Kidney capillary endothelial cell (primary cell): ENCODE data around the gene LURAP1L.

Experiments
- DNase-seq: peaks from one replicate; pipeline ENCODE4 v3.0.0-alpha.2; 2018; ENCODE audit warnings: low spot score

LURAP1L gene

DNA sequence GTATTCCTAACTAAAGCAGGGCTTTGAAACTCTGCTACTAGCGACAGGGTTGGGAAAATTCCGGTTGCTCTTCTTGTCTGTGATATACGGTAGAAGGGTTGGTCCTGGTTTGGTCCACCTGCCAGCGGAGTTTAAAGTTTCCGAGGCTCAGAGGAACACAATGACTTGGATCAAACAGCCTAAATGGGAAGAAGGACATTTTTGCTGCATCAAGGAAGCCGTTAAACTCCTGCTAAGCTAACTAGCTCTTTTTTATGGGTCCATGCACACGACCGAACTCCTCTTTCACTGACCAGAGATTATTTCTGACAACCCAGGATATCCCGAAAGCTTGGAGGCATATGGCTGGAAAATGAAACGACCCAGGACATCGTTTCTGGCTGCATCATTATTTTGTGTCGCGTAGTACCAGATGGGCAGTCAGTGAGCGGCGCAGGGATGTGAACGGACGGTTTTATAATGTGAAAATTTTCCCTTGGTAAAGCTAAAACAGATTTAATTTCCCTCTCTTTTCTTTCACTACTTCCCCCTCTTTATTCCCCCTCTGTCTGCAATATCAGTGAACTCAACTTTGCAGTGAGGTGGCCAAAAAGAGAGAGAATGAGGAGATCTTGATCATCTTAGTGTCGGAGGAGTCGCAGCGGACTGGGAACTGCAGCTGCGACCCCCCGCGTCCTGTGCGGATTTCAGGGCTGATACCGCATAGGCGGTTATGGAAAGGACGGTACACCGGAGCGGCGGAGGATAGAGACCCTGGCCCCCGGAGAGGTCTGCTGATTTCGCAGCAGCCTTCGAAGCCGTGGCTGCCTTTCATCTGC lies at the start of gene LURAP1L:
Gene LURAP1L, plus strand, starts transcription at position 160 of the 818 bp plus-strand sequence. CDS start 696 bp downstream, outside the sequence.
- peak; percentile 60 for DNase-seq

DNA sequence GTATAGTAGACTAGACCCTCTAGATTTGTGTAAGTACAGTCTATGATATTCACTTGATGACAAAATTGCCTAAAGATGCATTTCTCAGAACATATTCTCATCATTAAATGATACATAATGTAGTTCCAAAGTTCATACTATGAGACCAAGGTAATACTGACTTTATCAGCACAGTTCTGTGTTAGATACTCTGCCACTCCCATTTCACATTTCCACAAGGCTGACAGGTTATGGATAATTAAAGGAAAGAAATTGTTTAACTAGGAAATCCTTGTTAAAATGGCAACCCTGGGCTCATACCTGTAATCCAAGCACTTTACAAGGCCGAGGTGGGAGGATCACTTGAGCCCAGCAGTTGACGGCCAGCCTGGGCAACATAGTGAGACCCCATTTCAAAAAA lies 48.0 kb upstream of the LURAP1L start:
- DNase-seq, result no peak

DNA sequence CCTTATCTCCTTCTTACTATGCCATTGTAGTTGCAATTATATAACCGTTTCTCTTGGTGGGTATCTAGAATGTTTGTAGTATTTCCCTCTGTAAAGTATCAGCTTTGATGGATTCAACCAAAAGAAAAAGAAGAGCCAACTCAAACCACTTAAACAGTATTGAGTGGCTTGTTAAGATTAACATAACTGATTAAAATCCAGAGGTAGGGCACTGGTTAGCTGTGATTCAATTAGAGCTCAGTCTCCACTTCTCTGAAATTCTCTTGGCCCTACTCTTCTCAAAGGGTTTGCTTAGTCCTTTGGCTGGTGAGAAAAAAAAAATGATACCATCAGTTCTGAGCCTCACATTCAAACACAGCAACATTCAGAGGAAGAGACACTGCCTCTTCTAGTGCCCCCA lies 44.6 kb upstream of the LURAP1L start:
- no peak for DNase-seq

DNA sequence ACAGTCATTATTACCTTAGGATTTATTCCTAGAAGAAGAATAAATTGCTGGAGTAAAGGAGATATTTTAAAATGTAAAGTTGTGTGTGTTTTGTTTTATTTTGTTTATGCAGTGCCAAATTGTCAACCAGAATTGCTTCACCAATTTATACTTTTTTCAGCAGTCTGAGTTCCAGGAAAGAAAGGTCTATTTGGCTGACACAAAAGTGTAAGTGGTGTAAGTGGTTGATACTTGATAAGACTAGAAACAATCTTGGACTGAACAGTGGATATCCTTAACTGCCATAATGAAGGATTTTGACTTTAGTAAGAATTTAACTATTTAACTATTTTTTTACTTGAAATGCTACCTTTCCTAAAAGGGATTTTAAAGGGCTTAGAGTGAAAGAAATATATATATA lies 43.9 kb upstream of the LURAP1L start:
- DNase-seq, result no peak

DNA sequence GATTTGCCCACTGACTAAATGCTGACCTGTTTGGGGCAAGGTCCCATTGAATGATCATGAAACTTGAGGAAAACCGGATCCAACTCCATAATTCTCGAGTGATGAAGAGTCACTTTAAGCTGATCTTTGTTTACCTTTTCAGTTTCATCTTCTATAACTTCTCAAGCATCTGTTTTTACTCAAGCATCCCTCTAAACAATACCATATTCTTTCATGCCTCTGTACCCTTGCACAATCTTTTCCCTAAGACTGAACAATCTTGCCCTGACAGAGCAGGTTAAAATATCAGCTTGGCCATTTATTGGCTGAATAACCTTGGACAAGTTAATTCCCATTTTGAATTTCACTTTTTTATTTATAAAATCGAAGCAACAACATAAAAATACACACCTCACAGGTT lies 41.8 kb upstream of the LURAP1L start:
- no peak for DNase-seq

DNA sequence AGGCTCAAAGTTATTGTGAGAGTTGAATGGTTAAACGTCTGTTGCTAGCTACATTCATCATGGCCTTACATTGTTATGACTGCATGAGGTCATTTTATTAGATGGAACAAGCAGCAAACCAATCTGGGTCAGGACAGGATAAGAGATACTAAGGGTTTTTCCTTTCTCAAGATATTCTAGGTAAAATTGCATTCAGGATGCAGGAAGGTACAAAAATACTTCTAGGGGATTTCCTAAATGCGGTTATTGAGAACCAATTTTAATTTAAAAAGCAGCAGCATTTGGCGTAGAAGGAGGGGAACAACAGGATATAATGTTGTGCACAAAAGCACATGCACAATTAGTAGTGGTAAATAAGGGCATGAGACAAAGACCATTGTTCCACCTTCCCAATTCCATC lies 39.2 kb upstream of the LURAP1L start:
- no peak for DNase-seq

GRCh38 chr9:12737871-12738270 lies 36.9 kb upstream of the LURAP1L start:
- no peak for DNase-seq

- no peak for DNase-seq
Observed at GRCh38 chr9:12739014-12739652, 35.7 kb upstream of the LURAP1L start.

DNA sequence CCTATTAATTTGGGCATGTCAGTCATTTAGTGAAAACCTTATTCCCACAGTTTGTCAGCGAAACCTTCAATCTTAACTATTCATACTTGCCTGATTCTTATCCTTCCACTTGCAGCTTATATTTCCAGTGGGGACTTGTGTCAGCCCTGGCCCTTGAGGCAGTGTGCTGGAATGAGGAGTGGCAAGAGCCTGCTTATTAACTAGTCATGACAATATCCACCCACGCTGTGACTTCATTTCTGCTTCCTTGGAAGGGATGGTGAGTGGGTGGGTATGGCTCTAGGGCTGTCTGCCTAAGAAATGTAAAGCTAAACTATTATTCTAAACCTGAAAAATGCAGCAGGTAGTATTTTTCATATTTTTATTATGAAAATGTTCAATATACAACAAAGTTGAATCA lies 34.0 kb upstream of the LURAP1L start:
- DNase-seq, result no peak

DNA sequence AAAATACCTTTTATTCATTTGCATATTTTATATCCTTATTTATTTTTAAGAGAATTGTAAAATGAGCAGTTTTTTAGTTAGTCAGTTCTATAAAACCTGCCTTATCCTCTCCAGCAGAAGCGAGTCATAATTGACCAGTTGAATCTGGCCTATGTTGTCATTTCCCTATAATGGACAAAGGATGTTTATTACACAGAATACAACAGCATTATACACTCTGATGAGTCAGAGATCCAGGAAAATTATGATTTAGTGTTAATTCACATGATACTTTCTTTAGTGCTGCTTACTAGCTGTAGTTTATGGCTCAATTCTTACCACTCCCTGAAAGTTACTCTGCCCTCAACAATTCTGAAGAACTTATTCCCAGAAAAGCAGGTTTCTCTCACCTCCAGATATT lies 26.8 kb upstream of the LURAP1L start:
- peak; percentile 85 for DNase-seq

GRCh38 chr9:12748954-12749353 lies 25.9 kb upstream of the LURAP1L start:
- no peak for DNase-seq

- no peak for DNase-seq
Observed at GRCh38 chr9:12753931-12754330, 20.9 kb upstream of the LURAP1L start.

DNA sequence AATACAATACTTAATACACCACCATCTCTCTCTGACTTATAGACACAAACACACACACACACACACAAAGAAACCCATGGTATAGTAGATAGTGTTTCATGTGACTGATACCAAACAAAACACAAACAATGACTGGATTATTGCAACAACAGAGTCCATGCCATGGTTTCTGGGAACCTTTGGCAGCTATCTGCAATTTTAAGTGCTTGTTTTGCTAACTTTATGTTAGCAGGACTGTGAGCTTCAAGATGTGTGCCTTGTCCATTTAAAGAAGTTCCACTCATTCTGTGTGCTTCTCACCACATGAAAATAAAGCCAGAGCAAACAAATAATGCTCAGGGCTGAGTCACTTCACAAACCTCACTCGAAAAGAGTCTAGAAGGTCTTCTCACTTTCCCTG lies 15.1 kb upstream of the LURAP1L start:
- no peak for DNase-seq

GRCh38 chr9:12760758-12761157 lies 14.1 kb upstream of the LURAP1L start:
- no peak for DNase-seq

DNA sequence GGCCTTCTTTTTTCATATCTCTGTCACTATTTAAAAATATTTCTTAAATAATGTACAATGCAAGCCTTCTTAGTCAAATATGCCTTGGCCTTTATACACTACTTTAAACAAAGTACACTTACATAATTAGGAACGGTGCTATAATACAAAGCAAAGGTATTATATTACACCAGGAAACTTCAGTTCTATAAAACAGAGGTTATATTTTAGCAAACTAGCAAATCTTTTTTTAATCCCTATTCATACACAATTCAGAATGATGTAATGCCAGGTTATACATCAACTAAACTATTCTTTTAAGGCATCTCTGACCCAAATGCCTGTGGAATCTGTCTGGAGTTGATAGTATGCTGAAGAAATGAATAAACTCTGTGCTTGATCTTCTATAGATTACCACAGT lies 10.7 kb upstream of the LURAP1L start:
- DNase-seq, result no peak

GRCh38 chr9:12765088-12765798 lies 9.6 kb upstream of the LURAP1L start:
- no peak for DNase-seq

DNA sequence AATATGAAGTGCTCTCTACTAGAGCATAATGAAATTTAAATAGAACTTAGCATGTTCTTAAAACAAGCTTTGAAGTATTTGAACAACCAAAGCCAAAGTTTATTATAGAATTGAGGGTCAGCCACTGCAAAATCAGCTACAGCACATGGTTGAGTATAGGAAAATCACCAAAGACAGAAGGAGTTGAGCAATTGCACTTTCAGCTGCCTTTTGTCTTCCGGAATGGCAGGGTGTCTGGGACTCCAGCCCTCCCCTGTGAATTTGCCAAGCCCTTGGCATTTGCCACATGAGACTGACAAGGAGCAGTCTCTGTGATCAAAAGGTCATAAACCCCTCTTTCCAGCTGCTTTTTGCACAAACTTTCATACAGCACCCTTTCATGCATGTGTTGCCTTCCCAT lies 8.5 kb upstream of the LURAP1L start:
- no peak for DNase-seq

DNA sequence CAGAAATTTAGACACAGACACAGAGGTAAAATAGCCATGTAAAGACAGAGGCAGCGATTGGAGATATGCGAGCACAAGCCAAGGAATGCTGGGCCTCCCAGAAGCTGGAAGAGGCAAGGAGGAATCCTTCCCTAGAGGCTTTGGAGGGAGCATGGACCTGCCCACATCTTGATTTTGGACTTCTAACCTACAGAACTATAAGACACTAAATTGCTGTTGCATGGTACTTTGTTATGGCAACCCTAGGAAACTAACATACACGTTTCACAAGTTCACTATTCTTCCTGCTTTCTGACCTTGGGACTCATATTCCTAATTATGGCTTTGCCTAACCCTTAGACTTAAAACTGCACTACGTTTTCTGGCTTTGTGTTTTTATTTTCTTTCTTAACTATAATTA lies 4.6 kb upstream of the LURAP1L start:
- no peak for DNase-seq

- DNase-seq, result peak; percentile 76
Observed at GRCh38 chr9:12771891-12772290, 2.9 kb upstream of the LURAP1L start.

DNA sequence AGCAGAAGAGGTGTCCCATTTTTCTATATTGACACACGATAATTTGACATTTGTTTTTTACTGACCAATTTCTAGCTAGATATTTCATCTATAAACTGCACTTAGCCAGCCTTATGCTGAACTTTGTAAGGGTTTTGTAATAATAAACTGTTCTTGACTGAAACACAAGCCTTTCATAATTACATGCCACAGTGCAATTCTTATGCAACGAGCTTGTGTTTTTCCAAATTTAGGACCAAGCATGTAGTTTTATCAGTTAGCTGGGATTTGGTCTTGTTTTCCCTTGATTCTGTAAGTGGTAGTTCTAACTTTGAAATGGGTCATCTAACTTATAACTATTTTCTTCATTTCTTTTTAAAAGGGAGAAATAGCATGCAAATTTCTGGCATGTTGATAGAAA lies 1.3 kb upstream of the LURAP1L start:
- DNase-seq, result no peak

GRCh38 chr9:12775679-12776512 lies 1.1 kb downstream of the LURAP1L start:
- DNase-seq, result peak; percentile 51

DNA sequence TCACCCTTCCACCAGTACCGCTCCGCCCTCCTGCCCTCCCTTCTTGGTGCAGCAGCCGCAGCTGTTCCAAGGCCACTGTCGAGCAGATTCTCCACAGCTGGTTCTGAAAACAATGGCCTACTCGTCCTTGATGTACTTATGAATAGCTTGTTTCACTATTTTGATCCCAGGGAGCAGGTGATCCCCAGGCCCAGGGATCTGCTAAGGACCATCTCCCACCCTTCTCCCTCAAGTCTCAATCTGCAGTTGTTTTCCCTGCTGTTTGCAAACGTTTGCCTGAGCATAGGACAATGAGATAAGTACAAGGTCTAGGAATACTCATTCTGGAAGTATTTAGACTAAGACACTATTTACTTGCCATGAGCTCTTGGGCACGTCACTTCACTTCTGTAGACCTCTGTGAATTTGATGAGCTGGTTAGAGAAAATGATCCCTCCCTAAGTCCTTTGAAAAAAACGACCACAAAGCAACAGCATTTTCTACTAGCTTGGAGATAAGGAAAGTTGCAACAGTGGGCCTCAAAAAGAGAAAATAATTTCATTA lies 1.8 kb downstream of the LURAP1L start:
- DNase-seq, result no peak
